IgD-negative memory B cell (primary cell): Measurements from ENCODE around the gene TUBA8. TPM values are rescaled to one million over a fixed set of nuclear protein-coding genes. Genes with fewer than 3 reads are reported as not detected.

Source experiments
- polyA plus RNA-seq: library from polyadenylated mRNA; unstranded; fragments of 300-500 nt; fragmentation: Illumina TruSeq; gene quantifications from one replicate; pipeline ENCODE4 v1.2.3, GENCODE V29; 2021

TUBA8 gene
- polyA plus RNA-seq, 1 donor from 2014 or later, result 2.8 TPM

Other genes starting within 250 kb of the TUBA8 start
- 12.0 TPM for gene MICAL3, start 86.2 kb upstream of the TUBA8 start, polyA plus RNA-seq
- gene PEX26, start 32.8 kb upstream of the TUBA8 start, polyA plus RNA-seq, result 3.4 TPM
- 6.6 TPM for gene USP18, start 39.4 kb downstream of the TUBA8 start, polyA plus RNA-seq